ENCODE measurements around the gene CACNG1. TPM values are rescaled to one million over a fixed set of nuclear protein-coding genes. Genes with fewer than 3 reads are reported as not detected.

Gene CACNG1
- total and polyA plus RNA-seq, 2 of the 4 experiments (the other 2 are of a cell fraction) = not detected

- CTCF ChIA-PET = no interaction called here
- no peak overlapping the region for H2AK9ac ChIP-seq (replicated peaks; ENCODE audit: low read depth, low read length, poor library complexity)
- no peak overlapping the region for H3K14ac ChIP-seq (replicated peaks; ENCODE audit: low read depth, low read length)
- H2AFZ ChIP-seq (replicated peaks; ENCODE audit: low read length, poor library complexity) = no peak overlapping the region
- no peak for TF ChIP-seq NFE2L2 (IDR thresholded peaks at IDR 0.05; ENCODE audit: low read depth, low read length)
- TF ChIP-seq RCOR1 (IDR thresholded peaks at IDR 0.05; ENCODE audit: insufficient replicate concordance, low read length) = no peak
- no peak for TF ChIP-seq BHLHE40 (IDR thresholded peaks at IDR 0.05; ENCODE audit: low read depth, low read length)
- TF ChIP-seq, protein P1, sequence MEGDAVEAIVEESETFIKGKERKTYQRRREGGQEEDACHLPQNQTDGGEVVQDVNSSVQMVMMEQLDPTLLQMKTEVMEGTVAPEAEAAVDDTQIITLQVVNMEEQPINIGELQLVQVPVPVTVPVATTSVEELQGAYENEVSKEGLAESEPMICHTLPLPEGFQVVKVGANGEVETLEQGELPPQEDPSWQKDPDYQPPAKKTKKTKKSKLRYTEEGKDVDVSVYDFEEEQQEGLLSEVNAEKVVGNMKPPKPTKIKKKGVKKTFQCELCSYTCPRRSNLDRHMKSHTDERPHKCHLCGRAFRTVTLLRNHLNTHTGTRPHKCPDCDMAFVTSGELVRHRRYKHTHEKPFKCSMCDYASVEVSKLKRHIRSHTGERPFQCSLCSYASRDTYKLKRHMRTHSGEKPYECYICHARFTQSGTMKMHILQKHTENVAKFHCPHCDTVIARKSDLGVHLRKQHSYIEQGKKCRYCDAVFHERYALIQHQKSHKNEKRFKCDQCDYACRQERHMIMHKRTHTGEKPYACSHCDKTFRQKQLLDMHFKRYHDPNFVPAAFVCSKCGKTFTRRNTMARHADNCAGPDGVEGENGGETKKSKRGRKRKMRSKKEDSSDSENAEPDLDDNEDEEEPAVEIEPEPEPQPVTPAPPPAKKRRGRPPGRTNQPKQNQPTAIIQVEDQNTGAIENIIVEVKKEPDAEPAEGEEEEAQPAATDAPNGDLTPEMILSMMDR (conservative IDR thresholded peaks at IDR 0.05; ENCODE audit: low read depth, low read length) = no peak
- no peak for TF ChIP-seq RAD21 (IDR thresholded peaks at IDR 0.05; ENCODE audit: low read length)
- no peak for TF ChIP-seq ELK1 (IDR thresholded peaks at IDR 0.05; ENCODE audit: borderline replicate concordance, low read depth, low read length)
- no peak for TF ChIP-seq SMC3 (IDR thresholded peaks at IDR 0.05; ENCODE audit: low read depth, low read length)
- TF ChIP-seq MAFK (IDR thresholded peaks at IDR 0.05; ENCODE audit: low read depth, low read length) = no peak
- TF ChIP-seq FOS (IDR thresholded peaks at IDR 0.05; ENCODE audit: low read depth, low read length) = no peak
- no peak for TF ChIP-seq MAZ (IDR thresholded peaks at IDR 0.05; ENCODE audit: borderline replicate concordance, low read depth, low read length)
- no peak for TF ChIP-seq MXI1 (IDR thresholded peaks at IDR 0.05; ENCODE audit: borderline replicate concordance, low read depth, low read length)
- TF ChIP-seq RFX5 (IDR thresholded peaks at IDR 0.05; ENCODE audit: low read depth, low read length) = no peak
- H3K27me3 ChIP-seq (ENCODE audit: control insufficient read depth, insufficient read depth, low read length) = peaks cover 7% of the 10 kb centered on the region
- POLR2A ChIA-PET (ENCODE audit: unreplicated experiment) = no interaction called here
- no peaks in the 10 kb centered on the region for H3K79me1 ChIP-seq (ENCODE audit: low read depth in 1 of 2, low read length in 2 of 2)
- no peak overlapping the region for H2BK120ac ChIP-seq (ENCODE audit: low read depth, low read length)
- no peak overlapping the region for H3K4me2 ChIP-seq (ENCODE audit: low read depth, low read length)
- peaks cover 5% of the 10 kb centered on the region for H3K9me1 ChIP-seq (ENCODE audit: insufficient read depth, low read length)
- intact Hi-C loops (cut with micrococcal nuclease) (no loop called here), dilution Hi-C loops (cut with HindIII; ENCODE audit: low sequenced_read_pairs, unreplicated experiment) (no loop called here), in situ Hi-C loops (cut with MboI; ENCODE audit: low sequenced_read_pairs) (no loop called here)
- 83% methylated on average over 5 of the region's 9 CpGs; no CpG with 5 or more reads in 1 of the 2 experiments for WGBS, 2 experiments (ENCODE audit: extremely low coverage in 2 of 2, insufficient read length in 1 of 2)
- H2BK5ac ChIP-seq (ENCODE audit: low read depth, low read length, poor library complexity, severe bottlenecking) = no peak overlapping the region
- H3K27ac ChIP-seq (ENCODE audit: insufficient read depth, low read length) = no peak overlapping the region
- no peak overlapping the region for H3K18ac ChIP-seq (ENCODE audit: low read depth, low read length)
- no peak overlapping the region for H4K8ac ChIP-seq (ENCODE audit: low read depth in 2 of 2, low read length in 2 of 2)
- ATAC-seq (ENCODE audit: low read depth) = no peak
- no peak for DNase-seq
- no peak overlapping the region for H3K4ac ChIP-seq (ENCODE audit: low read depth, low read length)
- 0 out of 2 replicates have a peak, but pooled peaks cover 4% of the 10 kb centered on the region for H4K20me1 ChIP-seq (ENCODE audit: insufficient read depth, low read length)
- H2BK15ac ChIP-seq (ENCODE audit: low read depth, low read length) = no peak overlapping the region
- no peak overlapping the region for H3K4me3 ChIP-seq (ENCODE audit: insufficient read depth, low read depth, low read length)
- H3K4me1 ChIP-seq (ENCODE audit: control insufficient read depth, insufficient read depth, low read length) = no peaks in the 10 kb centered on the region
- no peak overlapping the region for H4K5ac ChIP-seq (ENCODE audit: low read depth, low read length)
- H3K56ac ChIP-seq (ENCODE audit: extremely low read depth, insufficient read depth, low read length) = no peak overlapping the region
- no peak overlapping the region for H4K91ac ChIP-seq (ENCODE audit: insufficient read depth, low read depth, low read length)
- BruUV-seq (replicated peaks) = no TSS peak
- no peak overlapping the region for H3K23ac ChIP-seq (ENCODE audit: low read depth, low read length)
- H3K9me3 ChIP-seq (ENCODE audit: control insufficient read depth, insufficient read depth, low read length) = peaks cover 13% of the 10 kb centered on the region
- no peak overlapping the region for H2BK20ac ChIP-seq (ENCODE audit: low read depth, low read length)
- no peak overlapping the region for H2AK5ac ChIP-seq (ENCODE audit: low read depth, low read length)
- no peaks in the 10 kb centered on the region for H3K36me3 ChIP-seq (ENCODE audit: control insufficient read depth, insufficient read depth, low read length)
- H3K9ac ChIP-seq (ENCODE audit: low read depth, low read length) = no peak overlapping the region
Observed at GRCh38 chr17:67052720-67053437, 8.5 kb downstream of the CACNG1 start.

Measured in IMR-90 (cell line).